HepG2 (cell line): ENCODE measurements around the gene KMT2B. TPM values are rescaled to one million over a fixed set of nuclear protein-coding genes. Genes with fewer than 3 reads are reported as not detected.
A peak's percentile ranks its signal among the peaks of the same experiment; 100 is the strongest.

ENCODE experiments used
- ATAD3A ChIP-seq: sonication (generic); formaldehyde crosslinking; IDR thresholded peaks from 2 replicates; pipeline ENCODE4 v1.4.0; 2020; ENCODE audit warnings: missing genetic modification reagents
- CREB1 ChIP-seq, 2 experiments: fragments of 450-650 bp in 1 of 2; IDR thresholded peaks; 2 replicates each; pipeline ENCODE4 v1.6.1; 2016 to 2017; ENCODE audit warnings: control low read depth in 1 of 2, mild to moderate bottlenecking in 1 of 2, missing compliant biosample characterization in 1 of 2, missing genetic modification characterization in 1 of 2
- ETV5 ChIP-seq: IDR thresholded peaks from 2 replicates; pipeline ENCODE4 v1.6.1; 2018; ENCODE audit warnings: missing biosample characterization, missing genetic modification reagents, inconsistent platforms, borderline replicate concordance
- HNF4G ChIP-seq, 2 experiments: sonication (generic) in 1 of 2; formaldehyde crosslinking in 1 of 2; IDR thresholded peaks; 2 replicates each; pipeline versions ENCODE4 v1.4.0 to v1.6.1; 2011 to 2020; ENCODE audit warnings: borderline replicate concordance in 2 of 2, low read depth in 2 of 2, mild to moderate bottlenecking in 2 of 2, low read length in 1 of 2, missing genetic modification reagents in 1 of 2, moderate library complexity in 1 of 2
- KAT8 ChIP-seq: IDR thresholded peaks from 2 replicates; pipeline ENCODE4 v1.6.1; 2016; ENCODE audit warnings: missing genetic modification reagents, missing compliant biosample characterization
- KLF12 ChIP-seq: sonication (generic); formaldehyde crosslinking; IDR thresholded peaks from 2 replicates; pipeline ENCODE4 v1.4.0; 2020; ENCODE audit warnings: missing genetic modification reagents, borderline replicate concordance
- MBD4 ChIP-seq: IDR thresholded peaks from 2 replicates; pipeline ENCODE4 v1.6.1; 2012; ENCODE audit warnings: low read length, inconsistent platforms, borderline replicate concordance
- NFYB ChIP-seq: sonication (generic); formaldehyde crosslinking; IDR thresholded peaks from 2 replicates; pipeline ENCODE4 v1.4.0; 2020; ENCODE audit warnings: missing genetic modification reagents
- PITX1 ChIP-seq: sonication (generic); formaldehyde crosslinking; IDR thresholded peaks from 2 replicates; pipeline ENCODE4 v1.5.1; 2020; ENCODE audit warnings: mild to moderate bottlenecking, missing genetic modification reagents
- RAD51 ChIP-seq: fragments of 450-650 bp; IDR thresholded peaks from 2 replicates; pipeline ENCODE4 v1.6.1; 2016; ENCODE audit warnings: borderline replicate concordance
- RFX5 ChIP-seq: IDR thresholded peaks from 2 replicates; pipeline ENCODE4 v1.6.1; 2011; ENCODE audit warnings: low read depth, low read length, improper control_type of control experiment
- RNF2 ChIP-seq: fragments of 450-650 bp; conservative IDR thresholded peaks from 2 replicates; pipeline ENCODE4 v1.6.1; 2016; ENCODE audit warnings: low read depth
- SRSF4 ChIP-seq: fragments of 200-400 bp; formaldehyde crosslinking; IDR thresholded peaks from one replicate; pipeline ENCODE4 v1.6.1; 2018; ENCODE audit warnings: mild to moderate bottlenecking, low read depth, low read length, moderate library complexity; ENCODE audit not compliant: poor library complexity, severe bottlenecking
- ZNF367 ChIP-seq: sonication (generic); formaldehyde crosslinking; IDR thresholded peaks from 2 replicates; pipeline ENCODE4 v1.4.0; 2020; ENCODE audit warnings: missing genetic modification reagents, borderline replicate concordance
- ZNF672 ChIP-seq: sonication (generic); formaldehyde crosslinking; IDR thresholded peaks from 2 replicates; pipeline ENCODE4 v1.8.1; 2022; ENCODE audit warnings: missing genetic modification reagents
- ZSCAN21 ChIP-seq: sonication (generic); formaldehyde crosslinking; IDR thresholded peaks from 2 replicates; pipeline ENCODE4 v1.8.0; 2022; ENCODE audit warnings: mild to moderate bottlenecking, missing genetic modification reagents, moderate library complexity, borderline replicate concordance
- ZXDC ChIP-seq: sonication (generic); formaldehyde crosslinking; IDR thresholded peaks from 2 replicates; pipeline ENCODE4 v1.5.0; 2020; ENCODE audit warnings: mild to moderate bottlenecking, missing genetic modification reagents
- polyA plus RNA-seq, 8 experiments: library from polyadenylated mRNA; depleted of rRNA in 3 of 8; stranded (reverse) in 7 of 8; unstranded in 1 of 8; fragments of >200 nt; fragmentation: Illumina TruSeq in 4 of 8; extraction: Trizol in 4 of 8; gene quantifications; 2 replicates each; pipeline versions ENCODE4 v1.2.1 to v1.2.3, GENCODE V29; 2011 to 2016; ENCODE audit warnings: low read depth in 4 of 8, missing spikeins in 1 of 8, mixed read lengths in 1 of 8; ENCODE audit not compliant: insufficient read depth in 1 of 8
- total RNA-seq, 5 experiments: library from RNA; depleted of rRNA; stranded (reverse); fragments of >200 nt; fragmentation: Illumina TruSeq; extraction: Trizol; gene quantifications; 2 replicates each; pipeline ENCODE4 v1.2.3, GENCODE V29; 2016; ENCODE audit warnings: low read depth in 1 of 5
- TF ChIP-seq, protein P1 (sequence below): sonication (generic); formaldehyde crosslinking; IDR thresholded peaks from 2 replicates; pipeline ENCODE4 v1.5.0; 2020; ENCODE audit warnings: mild to moderate bottlenecking, missing genetic modification reagents, borderline replicate concordance

Gene KMT2B
- total and polyA plus RNA-seq, 2 of the 13 experiments (the other 11 are each of a cell fraction or from before 2014, with no cell fraction given) = 6.2 to 16.9 TPM

DNA sequence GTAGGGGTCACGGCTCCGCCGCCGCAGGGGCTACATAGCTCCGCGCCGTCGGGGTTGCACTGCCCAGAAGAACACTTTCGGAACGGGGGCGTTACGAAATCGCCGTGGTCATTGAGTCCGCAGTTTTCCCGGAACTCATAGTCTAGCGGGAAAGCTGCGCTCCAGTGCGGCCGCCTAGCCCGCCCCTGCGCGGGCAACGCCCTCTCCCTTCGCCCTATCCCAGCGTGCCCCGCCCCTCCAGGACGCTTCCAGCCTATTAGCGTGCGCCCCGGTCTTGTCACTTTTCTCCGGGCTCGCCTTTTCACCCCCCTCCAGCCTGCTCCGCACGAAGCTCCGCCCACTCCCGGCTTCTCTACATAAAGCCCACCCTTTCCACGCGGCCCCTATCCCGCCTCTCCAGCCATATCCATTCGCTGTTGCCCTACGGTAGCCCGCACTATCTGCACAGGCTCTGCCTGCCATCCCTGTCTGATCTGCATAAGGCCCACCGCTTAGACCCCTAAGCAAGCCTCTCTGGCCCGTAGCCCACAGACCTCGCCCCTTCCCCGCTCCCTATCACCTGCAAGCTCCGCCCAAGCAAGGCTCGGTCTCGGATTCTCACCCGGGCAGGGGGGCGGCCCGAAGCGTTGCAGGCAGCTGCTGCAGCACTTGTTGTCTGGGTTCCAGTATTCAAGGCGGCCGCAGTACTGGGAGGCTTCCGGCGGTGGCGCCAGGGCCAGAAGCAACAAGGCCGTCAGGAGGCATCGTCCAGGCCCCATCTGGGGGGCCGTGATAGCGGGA is 22.8 kb downstream of the KMT2B start (continued):
- TF ChIP-seq, protein P1, sequence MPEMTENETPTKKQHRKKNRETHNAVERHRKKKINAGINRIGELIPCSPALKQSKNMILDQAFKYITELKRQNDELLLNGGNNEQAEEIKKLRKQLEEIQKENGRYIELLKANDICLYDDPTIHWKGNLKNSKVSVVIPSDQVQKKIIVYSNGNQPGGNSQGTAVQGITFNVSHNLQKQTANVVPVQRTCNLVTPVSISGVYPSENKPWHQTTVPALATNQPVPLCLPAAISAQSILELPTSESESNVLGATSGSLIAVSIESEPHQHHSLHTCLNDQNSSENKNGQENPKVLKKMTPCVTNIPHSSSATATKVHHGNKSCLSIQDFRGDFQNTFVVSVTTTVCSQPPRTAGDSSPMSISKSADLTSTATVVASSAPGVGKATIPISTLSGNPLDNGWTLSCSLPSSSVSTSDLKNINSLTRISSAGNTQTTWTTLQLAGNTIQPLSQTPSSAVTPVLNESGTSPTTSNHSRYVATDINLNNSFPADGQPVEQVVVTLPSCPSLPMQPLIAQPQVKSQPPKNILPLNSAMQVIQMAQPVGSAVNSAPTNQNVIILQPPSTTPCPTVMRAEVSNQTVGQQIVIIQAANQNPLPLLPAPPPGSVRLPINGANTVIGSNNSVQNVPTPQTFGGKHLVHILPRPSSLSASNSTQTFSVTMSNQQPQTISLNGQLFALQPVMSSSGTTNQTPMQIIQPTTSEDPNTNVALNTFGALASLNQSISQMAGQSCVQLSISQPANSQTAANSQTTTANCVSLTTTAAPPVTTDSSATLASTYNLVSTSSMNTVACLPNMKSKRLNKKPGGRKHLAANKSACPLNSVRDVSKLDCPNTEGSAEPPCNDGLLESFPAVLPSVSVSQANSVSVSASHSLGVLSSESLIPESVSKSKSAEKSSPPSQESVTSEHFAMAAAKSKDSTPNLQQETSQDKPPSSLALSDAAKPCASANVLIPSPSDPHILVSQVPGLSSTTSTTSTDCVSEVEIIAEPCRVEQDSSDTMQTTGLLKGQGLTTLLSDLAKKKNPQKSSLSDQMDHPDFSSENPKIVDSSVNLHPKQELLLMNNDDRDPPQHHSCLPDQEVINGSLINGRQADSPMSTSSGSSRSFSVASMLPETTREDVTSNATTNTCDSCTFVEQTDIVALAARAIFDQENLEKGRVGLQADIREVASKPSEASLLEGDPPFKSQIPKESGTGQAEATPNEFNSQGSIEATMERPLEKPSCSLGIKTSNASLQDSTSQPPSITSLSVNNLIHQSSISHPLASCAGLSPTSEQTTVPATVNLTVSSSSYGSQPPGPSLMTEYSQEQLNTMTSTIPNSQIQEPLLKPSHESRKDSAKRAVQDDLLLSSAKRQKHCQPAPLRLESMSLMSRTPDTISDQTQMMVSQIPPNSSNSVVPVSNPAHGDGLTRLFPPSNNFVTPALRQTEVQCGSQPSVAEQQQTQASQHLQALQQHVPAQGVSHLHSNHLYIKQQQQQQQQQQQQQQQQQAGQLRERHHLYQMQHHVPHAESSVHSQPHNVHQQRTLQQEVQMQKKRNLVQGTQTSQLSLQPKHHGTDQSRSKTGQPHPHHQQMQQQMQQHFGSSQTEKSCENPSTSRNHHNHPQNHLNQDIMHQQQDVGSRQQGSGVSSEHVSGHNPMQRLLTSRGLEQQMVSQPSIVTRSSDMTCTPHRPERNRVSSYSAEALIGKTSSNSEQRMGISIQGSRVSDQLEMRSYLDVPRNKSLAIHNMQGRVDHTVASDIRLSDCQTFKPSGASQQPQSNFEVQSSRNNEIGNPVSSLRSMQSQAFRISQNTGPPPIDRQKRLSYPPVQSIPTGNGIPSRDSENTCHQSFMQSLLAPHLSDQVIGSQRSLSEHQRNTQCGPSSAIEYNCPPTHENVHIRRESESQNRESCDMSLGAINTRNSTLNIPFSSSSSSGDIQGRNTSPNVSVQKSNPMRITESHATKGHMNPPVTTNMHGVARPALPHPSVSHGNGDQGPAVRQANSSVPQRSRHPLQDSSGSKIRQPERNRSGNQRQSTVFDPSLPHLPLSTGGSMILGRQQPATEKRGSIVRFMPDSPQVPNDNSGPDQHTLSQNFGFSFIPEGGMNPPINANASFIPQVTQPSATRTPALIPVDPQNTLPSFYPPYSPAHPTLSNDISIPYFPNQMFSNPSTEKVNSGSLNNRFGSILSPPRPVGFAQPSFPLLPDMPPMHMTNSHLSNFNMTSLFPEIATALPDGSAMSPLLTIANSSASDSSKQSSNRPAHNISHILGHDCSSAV = no peak
- TF ChIP-seq ZNF367 (CRISPR knock-in tag) (no peak), MBD4 (no peak), HNF4G (IDR thresholded peaks at IDR 0.05; ENCODE audit: borderline replicate concordance, low read depth, low read length) (no peak; the same call in 1 of the 2 replicates), HNF4G (CRISPR knock-in tag; IDR thresholded peaks at IDR 0.05; ENCODE audit: borderline replicate concordance, low read depth) (no peak), PITX1 (peak; percentile 50; the same call in 1 of the 2 replicates), ZXDC (CRISPR knock-in tag) (no peak), KAT8 (CRISPR knock-in tag) (peak; percentile 42), ZNF672 (CRISPR knock-in tag) (no peak), RNF2 (0 out of 2 replicates have a peak, but pooled peaks have one; percentile 24), RFX5 (peak; percentile 69), KLF12 (0 out of 2 replicates have a peak, but pooled peaks have one; percentile 9), ATAD3A (CRISPR knock-in tag) (no peak), NFYB (CRISPR knock-in tag) (peak; percentile 88), ETV5 (peak; percentile 60; the same call in 1 of the 2 replicates), RAD51 (no peak), SRSF4 (no peak), CREB1 (IDR thresholded peaks at IDR 0.05) (peak; percentile 52), CREB1 (CRISPR knock-in tag; IDR thresholded peaks at IDR 0.05) (peak; percentile 72), ZSCAN21 (CRISPR knock-in tag) (no peak; the same call in 1 of the 2 replicates)
